CD4-positive, CD25-positive, alpha-beta regulatory T cell (primary cell): ENCODE measurements around the gene KLK8. TPM values are rescaled to one million over a fixed set of nuclear protein-coding genes. Genes with fewer than 3 reads are reported as not detected.

Experiments
- ATAC-seq, 2 donors: fragments of 150-1000 bp; cut with Tn5 transposase; one replicate each; pipeline ENCODE4 v1.10.0; 2021; ENCODE audit warnings: low read depth in 2 of 2, moderate number of reproducible peaks in 2 of 2, moderate library complexity in 1 of 2
- DNase-seq, 3 donors: peaks; one replicate each; pipeline versions ENCODE4 v3.0.0 to v3.0.0-alpha.2; 2012 to 2022; ENCODE audit warnings: mixed read lengths in 1 of 3
- H3K27ac ChIP-seq: one replicate; pipeline ENCODE4 v1.7.0; 2013; ENCODE audit warnings: mild to moderate bottlenecking, low read length; ENCODE audit not compliant: insufficient read depth, poor library complexity, severe bottlenecking
- H3K27me3 ChIP-seq: one replicate; pipeline ENCODE4 v1.7.0; 2013; ENCODE audit warnings: low read length; ENCODE audit not compliant: control insufficient read depth, insufficient read depth
- H3K36me3 ChIP-seq: one replicate; pipeline ENCODE4 v1.7.0; 2013; ENCODE audit warnings: mild to moderate bottlenecking, low read length, moderate library complexity; ENCODE audit not compliant: control insufficient read depth, insufficient read depth
- H3K4me1 ChIP-seq: 2 replicates; pipeline ENCODE4 v1.7.0; 2013; ENCODE audit warnings: mild to moderate bottlenecking, low read length; ENCODE audit not compliant: insufficient read depth, control insufficient read depth, poor library complexity, severe bottlenecking
- H3K4me3 ChIP-seq: one replicate; pipeline ENCODE4 v1.7.0; 2013; ENCODE audit warnings: low read depth, mild to moderate bottlenecking, low read length, moderate library complexity
- H3K9me3 ChIP-seq, 2 experiments: 1 replicate in 1 of 2; 2 replicates in 1 of 2; pipeline ENCODE4 v1.7.0; 2013; ENCODE audit warnings: low read length in 2 of 2, mild to moderate bottlenecking in 1 of 2, moderate library complexity in 1 of 2; ENCODE audit not compliant: control insufficient read depth in 2 of 2
- H3K27ac Mint-ChIP-seq, 3 donors: one replicate each; pipeline ENCODE4 v1.8.0; 2020 to 2022; ENCODE audit warnings: mild to moderate bottlenecking in 3 of 3, mixed read lengths in 3 of 3, moderate library complexity in 2 of 3
- H3K27me3 Mint-ChIP-seq: one replicate; pipeline ENCODE4 v1.8.0; 2022; ENCODE audit warnings: mild to moderate bottlenecking, mixed read lengths
- H3K36me3 Mint-ChIP-seq: one replicate; pipeline ENCODE4 v1.8.0; 2020; ENCODE audit warnings: mixed read lengths
- H3K4me1 Mint-ChIP-seq, 4 donors: one replicate each; pipeline ENCODE4 v1.8.0; 2020 to 2022; ENCODE audit warnings: mixed read lengths in 4 of 4, mild to moderate bottlenecking in 1 of 4
- H3K4me3 Mint-ChIP-seq, 4 donors: one replicate each; pipeline ENCODE4 v1.8.0; 2020 to 2022; ENCODE audit warnings: mild to moderate bottlenecking in 4 of 4, mixed read lengths in 4 of 4, moderate library complexity in 3 of 4
- H3K9me3 Mint-ChIP-seq, 7 donors: one replicate each; pipeline ENCODE4 v1.8.0; 2020 to 2022; ENCODE audit warnings: mixed read lengths in 7 of 7, mild to moderate bottlenecking in 3 of 7, moderate library complexity in 2 of 7
- polyA plus RNA-seq, 4 donors: library from polyadenylated mRNA; unstranded; fragments of 300-500 nt; fragmentation: Illumina TruSeq; gene quantifications; one replicate each; pipeline ENCODE4 v1.2.3, GENCODE V29; 2021
- total RNA-seq: library from RNA; stranded (reverse); gene quantifications from one replicate; pipeline ENCODE4 v1.2.3, GENCODE V29; 2022

Gene KLK8
- total and polyA plus RNA-seq, 5 donors from 2014 or later, result not detected

DNA sequence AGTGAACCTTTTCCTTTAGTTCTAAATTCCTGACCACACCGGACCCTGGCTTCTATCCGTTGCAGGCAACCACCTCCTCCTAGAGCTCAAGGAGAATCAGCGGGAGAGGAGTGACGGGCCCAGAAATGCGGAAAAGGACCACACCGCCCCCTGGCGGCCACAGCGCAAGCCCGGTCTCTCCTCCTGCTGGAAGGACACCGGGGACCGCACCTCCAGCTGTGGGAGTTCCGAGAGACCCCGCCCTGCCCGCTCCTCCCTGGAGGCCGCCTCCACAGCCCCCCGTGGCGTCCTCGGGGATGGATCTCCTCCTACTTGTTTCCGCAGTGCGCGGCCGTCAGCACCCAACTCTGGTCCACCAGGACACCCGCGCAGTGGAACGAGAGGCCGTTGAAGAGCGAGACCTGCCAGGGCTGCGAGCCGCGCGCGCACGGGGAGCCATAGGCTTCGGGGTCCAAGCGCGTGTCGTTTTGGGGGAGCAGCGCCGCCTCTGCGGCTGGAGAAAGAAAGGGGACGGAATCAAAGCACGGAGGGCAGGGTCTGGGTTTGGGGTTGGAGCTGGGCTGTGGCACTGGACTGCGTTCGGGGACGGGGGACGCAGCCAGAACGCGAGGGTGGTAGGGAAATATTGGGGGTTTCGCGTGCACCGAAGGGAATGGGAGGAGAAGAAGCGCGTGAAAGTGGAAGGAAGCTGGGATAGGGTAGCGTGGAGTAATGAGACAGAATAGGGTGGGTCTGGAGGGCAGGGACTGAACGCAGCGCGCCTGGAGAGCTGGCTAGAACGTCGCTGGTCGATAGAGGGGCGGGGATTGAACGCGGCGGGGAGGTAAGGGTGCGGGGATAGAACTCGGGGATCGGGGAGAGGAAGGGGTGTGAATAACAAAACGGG is 15.6 kb upstream of the KLK8 start:
- DNase-seq (peak in 1 of 3 donors; percentile 56), ATAC-seq (no peak)
- Histone ChIP-seq H3K4me1 (peaks cover 11% of the 10 kb centered on the region), H3K36me3 (no peaks in the 10 kb centered on the region), H3K27me3 (no peaks in the 10 kb centered on the region), H3K27ac (no peak overlapping the region), H3K9me3 (no peaks in the 10 kb centered on the region), H3K4me3 (no peak overlapping the region)
- H3K36me3 Mint-ChIP-seq, result no peaks in the 10 kb centered on the region
- peak overlapping the region in 2 of 4 donors; percentile 66 to 74 for H3K4me3 Mint-ChIP-seq
- peaks cover 73% of the 10 kb centered on the region for H3K27me3 Mint-ChIP-seq
- no peak overlapping the region for H3K27ac Mint-ChIP-seq
- H3K9me3 Mint-ChIP-seq, result peaks cover 0 to 6% (median 0%) of the 10 kb centered on the region in 7 donors
- peaks cover 0 to 34% (median 10%) of the 10 kb centered on the region in 4 donors for H3K4me1 Mint-ChIP-seq

DNA sequence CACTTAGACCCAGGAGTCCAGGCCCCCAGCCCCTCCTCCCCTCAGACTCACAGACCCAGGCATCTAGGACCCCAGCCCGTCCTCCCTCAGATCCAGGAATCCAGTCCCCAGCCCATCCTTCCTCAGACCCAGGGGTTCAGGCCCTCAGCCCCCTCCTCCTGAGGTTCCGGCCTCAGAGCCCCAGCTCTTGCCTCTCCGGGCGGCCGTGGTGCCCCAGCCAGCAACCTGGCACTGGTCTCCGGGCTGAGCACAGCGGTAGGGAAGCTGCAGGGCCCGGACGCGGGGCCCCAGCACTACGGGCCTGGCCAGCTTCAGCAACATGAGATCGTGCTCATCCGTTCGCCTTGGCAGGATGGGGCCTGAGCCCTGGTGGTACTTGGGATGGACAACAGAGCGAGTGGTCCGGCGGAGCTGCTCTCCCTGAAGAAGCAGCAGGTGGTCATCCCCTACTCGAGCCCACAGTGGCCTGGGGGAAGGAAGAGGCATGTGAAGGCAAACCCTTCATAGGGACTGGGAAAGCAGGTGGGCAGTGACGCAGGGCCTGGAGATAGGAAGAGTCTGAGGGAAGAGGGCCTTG is 14.4 kb upstream of the KLK8 start:
- no peaks in the 10 kb centered on the region for H3K27me3 ChIP-seq
- Mint-ChIP-seq H3K36me3 (no peaks in the 10 kb centered on the region), H3K27me3 (peaks cover 66% of the 10 kb centered on the region), H3K4me1 (peaks cover 0 to 30% (median 6%) of the 10 kb centered on the region in 4 donors), H3K27ac (peak overlapping the region in 1 of 3 donors; percentile 35), H3K4me3 (no peak overlapping the region), H3K9me3 (peaks cover 0 to 6% (median 0%) of the 10 kb centered on the region in 7 donors)
- DNase-seq, result no peak
- no peaks in the 10 kb centered on the region for H3K36me3 ChIP-seq
- ATAC-seq, result no peak
- no peaks in the 10 kb centered on the region for H3K9me3 ChIP-seq
- no peak overlapping the region for H3K4me3 ChIP-seq
- H3K4me1 ChIP-seq, result peaks cover 11% of the 10 kb centered on the region
- H3K27ac ChIP-seq, result no peak overlapping the region

DNA sequence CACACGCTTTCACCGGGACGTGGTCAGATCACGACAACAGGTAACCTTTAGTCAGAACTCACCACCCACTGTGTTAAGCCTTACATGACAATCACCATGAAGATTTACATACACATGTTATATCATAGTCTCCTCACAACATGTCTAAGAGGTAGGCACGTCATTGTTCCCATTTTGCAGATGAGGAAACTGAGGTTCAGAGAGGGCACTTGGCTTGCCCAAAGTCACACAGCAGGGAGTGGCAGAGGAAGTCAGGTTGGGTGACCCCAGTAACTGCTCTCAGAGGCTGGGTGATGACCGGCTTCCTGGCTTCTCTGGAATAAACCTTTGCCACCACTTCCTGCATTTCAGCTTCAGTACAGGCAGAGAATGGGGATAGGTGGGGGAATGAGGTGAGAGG is 12.8 kb upstream of the KLK8 start:
- H3K36me3 ChIP-seq, result no peaks in the 10 kb centered on the region
- peaks cover 63% of the 10 kb centered on the region for H3K27me3 Mint-ChIP-seq
- H3K4me1 Mint-ChIP-seq, result peaks cover 0 to 26% (median 6%) of the 10 kb centered on the region in 4 donors
- H3K9me3 ChIP-seq, result no peaks in the 10 kb centered on the region
- ATAC-seq, result no peak
- H3K36me3 Mint-ChIP-seq, result no peaks in the 10 kb centered on the region
- no peaks in the 10 kb centered on the region for H3K27me3 ChIP-seq
- H3K27ac Mint-ChIP-seq, result no peak overlapping the region
- H3K27ac ChIP-seq, result no peak overlapping the region
- peaks cover 11% of the 10 kb centered on the region for H3K4me1 ChIP-seq
- H3K4me3 Mint-ChIP-seq, result no peak overlapping the region
- DNase-seq, result no peak
- peaks cover 0 to 6% (median 0%) of the 10 kb centered on the region in 7 donors for H3K9me3 Mint-ChIP-seq
- no peak overlapping the region for H3K4me3 ChIP-seq

DNA sequence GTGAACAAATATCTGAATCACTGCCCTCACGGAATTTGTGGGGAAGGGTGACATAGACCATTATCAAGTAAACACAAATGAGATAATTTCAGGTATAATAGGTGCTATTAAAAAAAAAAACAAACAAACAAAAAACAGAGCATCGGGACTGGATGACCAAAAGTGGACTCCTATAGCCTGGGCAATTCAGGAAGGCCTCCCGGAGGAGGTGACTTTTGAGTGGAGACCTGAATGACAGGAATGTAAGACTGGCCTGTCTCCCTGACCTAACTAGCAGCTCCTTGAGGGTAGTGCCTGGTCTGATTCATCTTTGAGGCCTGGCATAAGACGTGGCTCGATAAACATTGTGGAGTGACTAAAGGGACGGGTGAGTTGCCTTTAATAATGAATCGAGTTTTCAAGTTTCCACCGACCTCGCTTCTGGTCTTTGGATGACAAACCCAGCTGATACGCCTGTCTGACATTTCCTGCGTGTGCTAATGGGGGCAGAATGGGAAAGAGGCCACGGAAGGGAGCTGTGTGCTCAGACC is 11.3 kb upstream of the KLK8 start:
- no peak overlapping the region for H3K27ac Mint-ChIP-seq
- no peak overlapping the region for H3K27ac ChIP-seq
- no peak for DNase-seq
- H3K4me3 ChIP-seq, result no peak overlapping the region
- ATAC-seq, result no peak
- H3K4me1 Mint-ChIP-seq, result peaks cover 0 to 19% (median 2%) of the 10 kb centered on the region in 4 donors
- H3K9me3 Mint-ChIP-seq, result peaks cover 0 to 4% (median 0%) of the 10 kb centered on the region in 7 donors
- H3K36me3 ChIP-seq, result no peaks in the 10 kb centered on the region
- H3K27me3 ChIP-seq, result no peaks in the 10 kb centered on the region
- no peak overlapping the region for H3K4me3 Mint-ChIP-seq
- no peaks in the 10 kb centered on the region for H3K36me3 Mint-ChIP-seq
- peaks cover 48% of the 10 kb centered on the region for H3K27me3 Mint-ChIP-seq
- no peaks in the 10 kb centered on the region for H3K9me3 ChIP-seq
- H3K4me1 ChIP-seq, result peaks cover 8% of the 10 kb centered on the region

DNA sequence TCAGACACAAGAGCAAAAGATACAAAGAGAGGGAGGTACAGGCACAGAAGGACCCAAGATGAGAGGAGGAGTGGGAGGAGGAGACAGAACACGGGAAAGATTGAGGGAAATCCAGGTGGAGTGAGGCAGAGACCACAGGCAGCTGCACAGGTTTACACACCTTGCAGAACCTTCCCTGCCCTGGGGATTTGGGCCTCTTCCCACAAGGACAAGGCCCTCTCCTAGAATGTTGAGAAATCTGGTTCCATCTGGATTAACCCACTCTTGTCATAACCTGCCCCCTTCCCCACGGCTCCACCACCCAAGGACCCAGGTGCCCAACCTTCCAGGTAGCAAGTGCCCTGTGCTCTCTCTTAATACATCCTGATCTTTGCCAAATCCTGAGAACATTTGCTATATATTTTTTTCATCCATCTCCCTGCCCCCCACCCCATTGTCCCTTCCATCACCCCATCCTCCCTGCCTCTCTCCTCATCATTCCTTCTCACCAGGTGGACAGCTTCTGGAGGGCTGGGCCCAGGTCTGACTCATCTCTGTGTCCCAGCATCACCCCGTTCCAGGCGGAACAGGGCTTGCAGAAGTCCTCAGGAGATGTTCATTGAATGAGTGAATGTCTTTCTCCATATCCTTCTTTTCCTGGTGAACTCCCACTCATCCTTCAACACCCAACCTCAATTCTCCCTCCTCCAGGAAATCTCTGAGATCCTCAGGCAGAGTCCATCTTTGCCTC is 8.8 kb upstream of the KLK8 start:
- no peak overlapping the region for H3K27ac ChIP-seq
- H3K27me3 Mint-ChIP-seq, result peaks cover 25% of the 10 kb centered on the region
- no peaks in the 10 kb centered on the region for H3K36me3 Mint-ChIP-seq
- no peaks in the 10 kb centered on the region for H3K27me3 ChIP-seq
- H3K4me1 ChIP-seq, result no peaks in the 10 kb centered on the region
- H3K4me3 ChIP-seq, result no peak overlapping the region
- no peak overlapping the region for H3K27ac Mint-ChIP-seq
- H3K4me3 Mint-ChIP-seq, result no peak overlapping the region
- no peaks in the 10 kb centered on the region for H3K36me3 ChIP-seq
- DNase-seq (no peak), ATAC-seq (no peak)
- H3K4me1 Mint-ChIP-seq, result peaks cover 0 to 6% (median 0%) of the 10 kb centered on the region in 4 donors
- H3K9me3 ChIP-seq, result no peaks in the 10 kb centered on the region
- H3K9me3 Mint-ChIP-seq, result peaks cover 0 to 2% (median 0%) of the 10 kb centered on the region in 7 donors

DNA sequence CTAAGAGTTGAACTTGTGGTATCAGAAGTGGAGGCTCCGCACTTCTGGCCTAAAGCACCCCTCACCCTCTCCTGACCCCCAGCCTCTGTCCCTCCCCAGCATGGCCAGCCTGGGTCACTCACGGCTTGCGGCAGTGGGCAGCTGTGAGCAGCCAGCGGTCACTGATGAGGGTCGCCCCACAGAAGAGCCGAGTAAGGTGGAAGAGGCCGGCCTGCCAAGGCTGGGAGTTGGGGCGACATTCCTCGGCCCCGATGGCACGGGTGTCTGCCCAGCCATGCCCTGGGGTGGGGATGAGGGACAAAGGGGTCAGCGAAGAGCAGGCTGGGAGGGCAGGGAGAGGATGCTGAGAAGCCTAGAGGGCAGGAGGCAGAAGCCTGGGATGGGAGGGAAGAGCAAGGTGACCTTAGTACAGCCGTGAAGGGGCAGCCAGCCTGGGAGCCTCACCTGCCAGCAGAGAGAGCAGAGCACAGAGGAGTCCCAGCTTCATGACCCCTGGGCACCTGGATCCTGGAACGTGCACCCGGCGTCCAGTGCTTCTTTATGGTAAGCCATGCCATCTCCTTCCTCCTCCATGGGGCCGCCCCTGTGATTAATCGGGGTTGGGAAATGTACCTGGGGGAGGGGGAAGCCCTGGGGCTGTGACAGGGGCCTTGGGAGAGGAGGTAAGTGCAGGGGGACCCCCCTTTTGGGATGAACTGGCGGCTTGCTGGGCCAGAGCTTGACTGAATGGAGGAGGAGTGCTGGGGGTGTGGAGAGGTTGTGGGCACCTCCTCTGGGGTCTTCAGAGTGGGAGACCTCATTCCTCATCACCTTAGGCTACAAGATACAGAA is 7.9 kb upstream of the KLK8 start:
- DNase-seq (no peak), ATAC-seq (no peak)
- Histone ChIP-seq H3K36me3 (no peaks in the 10 kb centered on the region), H3K4me3 (no peak overlapping the region), H3K4me1 (no peaks in the 10 kb centered on the region), H3K27ac (no peak overlapping the region), H3K9me3 (no peaks in the 10 kb centered on the region), H3K27me3 (no peaks in the 10 kb centered on the region)
- Mint-ChIP-seq H3K4me1 (peaks cover 0 to 1% (median 0%) of the 10 kb centered on the region in 4 donors), H3K27me3 (peaks cover 21% of the 10 kb centered on the region), H3K27ac (peak overlapping the region in 1 of 3 donors; percentile 9), H3K4me3 (no peak overlapping the region), H3K9me3 (peaks cover 0 to 2% (median 0%) of the 10 kb centered on the region in 7 donors), H3K36me3 (no peaks in the 10 kb centered on the region)

DNA sequence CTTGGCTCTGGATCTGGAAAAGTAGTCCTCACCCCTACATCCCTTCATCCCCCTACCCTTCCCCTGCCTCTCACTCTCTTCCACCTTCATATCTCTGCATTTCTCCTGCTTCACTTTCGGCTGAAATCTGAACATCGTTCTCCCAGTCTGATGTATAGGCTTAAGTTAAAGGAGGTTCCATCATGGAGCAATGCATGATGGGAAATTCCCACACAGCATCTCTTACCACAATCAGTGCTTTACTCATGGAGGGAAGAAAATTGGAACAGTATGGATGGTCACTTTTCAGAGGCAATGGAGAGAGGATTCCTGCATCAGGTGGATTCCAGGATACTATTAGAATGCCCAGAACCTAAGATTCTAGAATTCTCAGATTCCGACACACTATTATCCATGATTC is 6.1 kb upstream of the KLK8 start:
- Mint-ChIP-seq H3K27ac (no peak overlapping the region), H3K4me3 (no peak overlapping the region), H3K36me3 (no peaks in the 10 kb centered on the region), H3K4me1 (no peaks in the 10 kb centered on the region), H3K27me3 (peaks cover 14% of the 10 kb centered on the region), H3K9me3 (peaks cover 0 to 2% (median 0%) of the 10 kb centered on the region in 7 donors)
- no peak overlapping the region for H3K27ac ChIP-seq
- no peaks in the 10 kb centered on the region for H3K27me3 ChIP-seq
- no peak overlapping the region for H3K4me3 ChIP-seq
- H3K4me1 ChIP-seq, result no peaks in the 10 kb centered on the region
- no peaks in the 10 kb centered on the region for H3K9me3 ChIP-seq
- ATAC-seq (no peak), DNase-seq (no peak)
- no peaks in the 10 kb centered on the region for H3K36me3 ChIP-seq
